HL-60 (cell line): ENCODE data around the gene HDAC9.

ENCODE experiments used
- DNase-seq, 2 experiments: peaks; one replicate each; pipeline ENCODE4 v3.0.0-alpha.2; 2010 to 2020; ENCODE audit warnings: low read depth in 1 of 2, low spot score in 1 of 2
- H3K27ac ChIP-seq: fragments of 250-450 bp; sonication (Bioruptor Pico); replicated peaks from 2 replicates; pipeline ENCODE4 v1.5.1; 2020; ENCODE audit warnings: mild to moderate bottlenecking, moderate library complexity
- H3K27me3 ChIP-seq: fragments of 250-450 bp; sonication (Bioruptor Pico); 2 replicates; pipeline ENCODE4 v1.5.1; 2021; ENCODE audit warnings: mild to moderate bottlenecking, moderate library complexity; ENCODE audit not compliant: insufficient read depth, poor library complexity, severe bottlenecking
- H3K4me3 ChIP-seq: replicated peaks from 2 replicates; pipeline ENCODE4 v1.5.1; 2011; ENCODE audit warnings: mild to moderate bottlenecking, control low read depth, low read length; ENCODE audit not compliant: insufficient read depth
- CTCF ChIP-seq: IDR thresholded peaks from one replicate; pipeline ENCODE4 v1.5.1; 2011; ENCODE audit warnings: low read length, control low read depth, inconsistent platforms; ENCODE audit not compliant: insufficient read depth
- GABPA ChIP-seq: IDR thresholded peaks from 2 replicates; pipeline ENCODE4 v1.6.1; 2012; ENCODE audit warnings: low read depth
- POLR2AphosphoS5 ChIP-seq: IDR thresholded peaks from 2 replicates; pipeline ENCODE4 v1.6.1; 2012; ENCODE audit warnings: low read depth
- REST ChIP-seq: IDR thresholded peaks from 2 replicates; pipeline ENCODE4 v1.6.1; 2012; ENCODE audit warnings: low read depth; ENCODE audit not compliant: insufficient replicate concordance
- SPI1 ChIP-seq: IDR thresholded peaks from 2 replicates; pipeline ENCODE4 v1.6.1; 2012; ENCODE audit warnings: low read depth, mild to moderate bottlenecking, borderline replicate concordance

Gene HDAC9

GRCh38 chr7:18796216-18796615 lies 300.7 kb downstream of the HDAC9 start:
- DNase-seq: no peak
- no peak overlapping the region for H3K4me3 ChIP-seq
- no peaks in the 10 kb centered on the region for H3K27me3 ChIP-seq
- TF ChIP-seq GABPA: no peak
- no peak for TF ChIP-seq CTCF
- no peak for TF ChIP-seq REST
- TF ChIP-seq POLR2AphosphoS5: no peak
- no peak for TF ChIP-seq SPI1
- no peak overlapping the region for H3K27ac ChIP-seq

GRCh38 chr7:18798088-18798906 lies 302.7 kb downstream of the HDAC9 start:
- DNase-seq: no peak
- no peak for TF ChIP-seq GABPA
- Histone ChIP-seq H3K4me3 (no peak overlapping the region), H3K27me3 (no peaks in the 10 kb centered on the region), H3K27ac (no peak overlapping the region)

- no peak for DNase-seq
Measured at GRCh38 chr7:18799899-18800298, 304.4 kb downstream of the HDAC9 start.

More at GRCh38 chr7:18799899-18800298, 304.4 kb downstream of the HDAC9 start:
- TF ChIP-seq REST: no peak
- TF ChIP-seq POLR2AphosphoS5: no peak
- TF ChIP-seq SPI1: no peak
- no peak for TF ChIP-seq CTCF
- TF ChIP-seq GABPA: no peak
- H3K27ac ChIP-seq: no peak overlapping the region
- H3K4me3 ChIP-seq: no peak overlapping the region
- no peaks in the 10 kb centered on the region for H3K27me3 ChIP-seq
